GM18511 (cell line): ENCODE results near the gene BNIP1.

ENCODE experiments used
- ATAC-seq: cut with Tn5 transposase; IDR thresholded peaks from one replicate; pipeline ENCODE4 v1.9.1; 2021; ENCODE audit warnings: mild to moderate bottlenecking, moderate library complexity; ENCODE audit not compliant: unreplicated experiment

BNIP1 gene

DNA sequence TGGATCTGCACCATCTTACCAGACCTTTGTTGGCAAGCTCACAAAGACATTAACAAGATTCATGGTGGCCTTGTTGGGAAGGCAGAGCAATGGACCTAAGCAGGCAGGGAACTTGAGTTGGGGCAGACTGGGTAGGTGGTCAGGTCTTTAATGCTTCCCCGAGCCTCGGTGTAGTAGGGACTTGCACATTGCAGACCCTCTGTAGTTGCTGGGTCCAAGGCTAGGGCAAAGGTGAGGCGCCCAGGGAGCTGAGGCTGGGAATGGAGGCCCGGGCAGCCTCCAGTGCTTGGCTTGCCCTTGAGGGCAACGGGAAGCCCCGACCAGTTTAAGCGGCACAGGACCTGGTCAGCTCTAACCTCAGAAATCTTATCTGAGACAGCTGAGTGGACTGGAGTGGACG is 66.5 kb downstream of the BNIP1 start:
- ATAC-seq = no peak

- ATAC-seq = no peak
Observed at GRCh38 chr5:173211284-173211683, 67.0 kb downstream of the BNIP1 start.

DNA sequence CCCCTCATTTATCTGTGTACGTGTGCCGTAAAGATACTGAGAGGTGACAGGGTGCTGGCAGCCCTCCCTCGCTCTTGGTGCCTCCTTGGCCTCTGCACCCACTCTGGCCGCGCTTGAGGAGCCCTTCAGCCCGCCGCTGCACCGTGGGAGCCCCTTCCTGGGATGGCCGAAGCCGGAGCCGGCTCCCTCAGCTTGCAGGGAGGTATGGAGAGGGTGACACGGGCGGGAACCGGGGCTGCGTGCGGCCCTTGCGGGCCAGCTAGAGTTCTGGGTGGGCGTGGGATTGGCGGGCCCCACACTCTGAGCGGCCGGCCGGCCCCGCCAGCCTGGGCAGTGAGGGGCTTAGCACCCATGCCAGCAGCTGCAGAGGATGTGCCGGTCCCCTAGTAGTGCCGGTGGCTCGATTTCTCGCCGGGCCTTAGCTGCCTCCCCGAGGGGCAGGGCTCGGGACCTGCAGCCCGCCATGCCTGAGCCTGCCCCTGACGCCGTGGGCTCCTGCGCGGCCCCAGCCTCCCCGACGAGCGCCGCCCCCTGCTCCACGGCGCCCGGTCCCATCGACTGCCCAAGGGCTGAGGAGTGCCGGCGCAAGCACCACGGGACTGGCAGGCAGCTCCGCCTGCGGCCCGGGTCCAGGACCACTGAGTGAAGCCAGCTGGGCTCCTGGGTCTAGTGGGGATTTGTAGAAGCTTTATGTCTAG is 69.1 kb downstream of the BNIP1 start:
- ATAC-seq = no peak
